Neuronal stem cell (in vitro differentiated cells): ENCODE results near the gene HMGB1.
A peak's percentile ranks its signal among the peaks of the same experiment; 100 is the strongest.

Source experiments
- DNase-seq: peaks from one replicate; pipeline ENCODE4 v3.0.0-alpha.2; 2013; ENCODE audit warnings: low spot score
- H2AFZ ChIP-seq: one replicate; pipeline ENCODE4 v1.6.1; 2013; ENCODE audit warnings: mild to moderate bottlenecking, low read length, inconsistent platforms
- H2AK5ac ChIP-seq: 2 replicates; pipeline ENCODE4 v1.6.1; 2013; ENCODE audit warnings: low read depth, mild to moderate bottlenecking, inconsistent platforms, low read length, moderate library complexity, mixed read lengths
- H2BK120ac ChIP-seq: 2 replicates; pipeline ENCODE4 v1.6.1; 2013; ENCODE audit warnings: low read depth, mild to moderate bottlenecking, inconsistent platforms, low read length, moderate library complexity, mixed read lengths
- H2BK12ac ChIP-seq: one replicate; pipeline ENCODE4 v1.6.1; 2013; ENCODE audit warnings: low read length, inconsistent platforms
- H2BK15ac ChIP-seq: 2 replicates; pipeline ENCODE4 v1.6.1; 2013; ENCODE audit warnings: mild to moderate bottlenecking, low read length, inconsistent platforms, mixed read lengths
- H2BK5ac ChIP-seq: one replicate; pipeline ENCODE4 v1.6.1; 2013; ENCODE audit warnings: inconsistent platforms, mild to moderate bottlenecking, low read length, moderate library complexity
- H3K14ac ChIP-seq: one replicate; pipeline ENCODE4 v1.6.1; 2013; ENCODE audit warnings: low read length, inconsistent platforms
- H3K18ac ChIP-seq: 2 replicates; pipeline ENCODE4 v1.6.1; 2013; ENCODE audit warnings: low read length, inconsistent platforms
- H3K23ac ChIP-seq: 2 replicates; pipeline ENCODE4 v1.6.1; 2013; ENCODE audit warnings: low read depth, mild to moderate bottlenecking, mixed read lengths, low read length, inconsistent platforms; ENCODE audit not compliant: poor library complexity
- H3K27ac ChIP-seq: replicated peaks from 3 replicates; pipeline ENCODE4 v1.5.1; 2013; ENCODE audit warnings: low read length, inconsistent platforms
- H3K27me3 ChIP-seq, 3 experiments: 2 replicates each; pipeline ENCODE4 v1.6.1; 2013; ENCODE audit warnings: low read length in 3 of 3, mild to moderate bottlenecking in 2 of 3, inconsistent platforms in 1 of 3, low read depth in 1 of 3, mixed read lengths in 1 of 3, moderate library complexity in 1 of 3; ENCODE audit not compliant: control insufficient read depth in 3 of 3, insufficient read depth in 3 of 3
- H3K36me3 ChIP-seq, 2 donors: replicated peaks in 1 of 2; 2 replicates each; pipeline ENCODE4 v1.6.1; 2013; ENCODE audit warnings: low read length in 2 of 2; ENCODE audit not compliant: control insufficient read depth in 2 of 2, insufficient read depth in 2 of 2
- H3K4ac ChIP-seq: 2 replicates; pipeline ENCODE4 v1.6.1; 2013; ENCODE audit warnings: inconsistent platforms, mild to moderate bottlenecking, low read length, moderate library complexity
- H3K4me1 ChIP-seq, 2 donors: 1 replicate in 1 of 2; 2 replicates in 1 of 2; pipeline ENCODE4 v1.6.1; 2013; ENCODE audit warnings: low read length in 2 of 2, low read depth in 1 of 2; ENCODE audit not compliant: control insufficient read depth in 2 of 2, insufficient read depth in 1 of 2
- H3K4me2 ChIP-seq: one replicate; pipeline ENCODE4 v1.6.1; 2013; ENCODE audit warnings: mild to moderate bottlenecking, low read length, inconsistent platforms; ENCODE audit not compliant: insufficient read depth, poor library complexity, severe bottlenecking
- H3K4me3 ChIP-seq, 2 donors: 2 replicates each; pipeline ENCODE4 v1.5.1; 2013; ENCODE audit warnings: low read length in 2 of 2, mild to moderate bottlenecking in 2 of 2, inconsistent platforms in 1 of 2, moderate library complexity in 1 of 2
- H3K79me1 ChIP-seq: one replicate; pipeline ENCODE4 v1.6.1; 2013; ENCODE audit warnings: low read depth, mild to moderate bottlenecking, inconsistent platforms, low read length, moderate library complexity
- H3K9ac ChIP-seq: one replicate; pipeline ENCODE4 v1.6.1; 2013; ENCODE audit warnings: mild to moderate bottlenecking, low read depth, low read length, inconsistent platforms; ENCODE audit not compliant: poor library complexity
- H3K9me3 ChIP-seq, 2 donors: replicated peaks in 1 of 2; 2 replicates each; pipeline versions ENCODE3 to v1.6.1; 2013; ENCODE audit warnings: low read length in 2 of 2, mild to moderate bottlenecking in 2 of 2, inconsistent platforms in 1 of 2, low read depth in 1 of 2, mixed read lengths in 1 of 2, moderate library complexity in 1 of 2; ENCODE audit not compliant: control insufficient read depth in 2 of 2, insufficient read depth in 1 of 2
- H4K8ac ChIP-seq: one replicate; pipeline ENCODE4 v1.6.1; 2013; ENCODE audit warnings: low read depth, mild to moderate bottlenecking, inconsistent platforms, low read length, moderate library complexity
- H4K91ac ChIP-seq: one replicate; pipeline ENCODE4 v1.6.1; 2013; ENCODE audit warnings: low read length, low read depth, mild to moderate bottlenecking, inconsistent platforms; ENCODE audit not compliant: poor library complexity
- whole genome bisulfite sequencing, 2 donors: extraction: QIAGEN DNeasy Blood & Tissue Kit; methylation state at CpG; one replicate each; pipeline ENCODE4 v1.1.7; 2013; ENCODE audit warnings: missing lambda C conversion rate in 2 of 2, mixed read lengths in 1 of 2; ENCODE audit not compliant: insufficient read length in 2 of 2, insufficient replicate concordance in 1 of 2; ENCODE audit errors: extremely low coverage in 2 of 2; 5-methylcytosine and 5-hydroxymethylcytosine counted together

Gene HMGB1

GRCh38 chr13:30422054-30422839 is 43.5 kb downstream of the HMGB1 start, which contains the start of gene UBE2L5:
Gene UBE2L5, plus strand, starts transcription at chr13:30422493. Its CDS starts 5,498 bp downstream, at chr13:30427991.
- Histone ChIP-seq H3K79me1 (no peaks in the 10 kb centered on the region), H3K27ac (peak within 1 kb of the TSS; percentile 89), H3K27me3 (peaks cover 0 to 74% (median 4%) of the 10 kb centered on the region in 3 experiments), H3K9me3 (no peaks in the 10 kb centered on the region), H2AFZ (peak within 1 kb of the TSS; percentile 83), H3K18ac (peak within 1 kb of the TSS; percentile 89), H4K91ac (no peak within 1 kb of the TSS), H2BK120ac (no peak within 1 kb of the TSS), H2AK5ac (no peak within 1 kb of the TSS), H2BK15ac (no peak within 1 kb of the TSS), H3K4me1 (peaks cover 6 to 7% of the 10 kb centered on the region in 2 donors), H3K4ac (no peak within 1 kb of the TSS), H2BK5ac (peak within 1 kb of the TSS; percentile 45), H3K4me2 (peak within 1 kb of the TSS; percentile 77), H3K14ac (no peak within 1 kb of the TSS), H3K36me3 (no peaks in the 10 kb centered on the region), H3K23ac (no peak within 1 kb of the TSS), H4K8ac (no peak within 1 kb of the TSS), H3K4me3 (peak within 1 kb of the TSS; percentile 43 to 86), H3K9ac (peak within 1 kb of the TSS; percentile 46), H2BK12ac (no peak within 1 kb of the TSS)
- peak; percentile 66 for DNase-seq
- no CpG with 5 or more reads among the region's 57 CpGs for WGBS, 2 donors

GRCh38 chr13:30421093-30422053 is 44.4 kb downstream of the HMGB1 start:
- no peak overlapping the region for H2BK120ac ChIP-seq
- H2AK5ac ChIP-seq: no peak overlapping the region
- H2AFZ ChIP-seq: peak overlapping the region; percentile 83
- H3K4ac ChIP-seq: no peak overlapping the region
- peak overlapping the region; percentile 43 to 86 for H3K4me3 ChIP-seq
- peaks cover 6 to 7% of the 10 kb centered on the region in 2 donors for H3K4me1 ChIP-seq
- H3K14ac ChIP-seq: no peak overlapping the region
- peak overlapping the region; percentile 45 for H2BK5ac ChIP-seq
- no peak overlapping the region for H4K91ac ChIP-seq
- peak overlapping the region; percentile 60 for H3K4me2 ChIP-seq
- H3K9ac ChIP-seq: peak overlapping the region; percentile 45
- H3K27me3 ChIP-seq: peaks cover 0 to 69% (median 4%) of the 10 kb centered on the region in 3 experiments
- no peak overlapping the region for H4K8ac ChIP-seq
- H2BK15ac ChIP-seq: no peak overlapping the region
- no peaks in the 10 kb centered on the region for H3K36me3 ChIP-seq
- peak overlapping the region; percentile 89 for H3K27ac ChIP-seq
- no CpG with 5 or more reads among the region's 53 CpGs for WGBS, 2 donors
- H3K9me3 ChIP-seq: no peaks in the 10 kb centered on the region
- H3K79me1 ChIP-seq: no peaks in the 10 kb centered on the region
- H3K18ac ChIP-seq: peak overlapping the region; percentile 89
- no peak overlapping the region for H2BK12ac ChIP-seq
- peak; percentile 74 for DNase-seq
- no peak overlapping the region for H3K23ac ChIP-seq

- DNase-seq: no peak
- H2AK5ac ChIP-seq: no peak overlapping the region
- H3K4me3 ChIP-seq: no peak overlapping the region
- no peaks in the 10 kb centered on the region for H3K79me1 ChIP-seq
- no peak overlapping the region for H3K23ac ChIP-seq
- H4K91ac ChIP-seq: no peak overlapping the region
- no peak overlapping the region for H2AFZ ChIP-seq
- peak overlapping the region; percentile 43 for H2BK15ac ChIP-seq
- H2BK5ac ChIP-seq: no peak overlapping the region
- no CpG with 5 or more reads among the region's 9 CpGs for WGBS, 2 donors
- peaks cover 0 to 51% (median 2%) of the 10 kb centered on the region in 3 experiments for H3K27me3 ChIP-seq
- no peak overlapping the region for H3K14ac ChIP-seq
- no peak overlapping the region for H3K9ac ChIP-seq
- H2BK120ac ChIP-seq: no peak overlapping the region
- H3K9me3 ChIP-seq: no peaks in the 10 kb centered on the region
- no peak overlapping the region for H3K4me2 ChIP-seq
- H4K8ac ChIP-seq: no peak overlapping the region
- no peak overlapping the region for H3K27ac ChIP-seq
- H2BK12ac ChIP-seq: no peak overlapping the region
- H3K4ac ChIP-seq: no peak overlapping the region
- H3K18ac ChIP-seq: no peak overlapping the region
- H3K4me1 ChIP-seq: peaks cover 6 to 7% of the 10 kb centered on the region in 2 donors
- no peaks in the 10 kb centered on the region for H3K36me3 ChIP-seq
Measured at GRCh38 chr13:30418717-30419459, 46.8 kb downstream of the HMGB1 start.
